T-helper 2 cell (primary cell): ENCODE results near the gene C3orf70.

ENCODE experiments used
- DNase-seq, 5 experiments: peaks; one replicate each; pipeline versions ENCODE4 v3.0.0 to v3.0.0-alpha.2; 2012 to 2022

The C3orf70 gene

DNA sequence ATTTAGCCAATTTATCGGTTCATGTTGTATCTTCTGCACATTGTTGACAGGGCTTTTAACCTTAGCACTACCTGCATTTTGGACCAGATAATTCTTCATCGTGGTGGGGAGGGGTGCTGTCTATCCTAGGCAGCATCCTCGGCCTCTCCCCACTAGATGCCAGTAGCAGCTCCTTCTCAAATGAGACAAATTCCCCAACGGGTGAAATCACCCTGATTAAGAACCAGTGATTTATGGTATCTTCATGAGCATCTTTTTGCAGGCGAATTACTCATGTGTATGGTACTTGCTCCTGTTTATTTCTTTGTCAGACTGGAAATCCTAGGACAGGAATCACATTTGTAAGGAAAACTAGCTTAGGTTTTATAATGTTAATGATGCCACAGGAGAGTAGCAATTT is 68.0 kb downstream of the C3orf70 start:
- no peak for DNase-seq

DNA sequence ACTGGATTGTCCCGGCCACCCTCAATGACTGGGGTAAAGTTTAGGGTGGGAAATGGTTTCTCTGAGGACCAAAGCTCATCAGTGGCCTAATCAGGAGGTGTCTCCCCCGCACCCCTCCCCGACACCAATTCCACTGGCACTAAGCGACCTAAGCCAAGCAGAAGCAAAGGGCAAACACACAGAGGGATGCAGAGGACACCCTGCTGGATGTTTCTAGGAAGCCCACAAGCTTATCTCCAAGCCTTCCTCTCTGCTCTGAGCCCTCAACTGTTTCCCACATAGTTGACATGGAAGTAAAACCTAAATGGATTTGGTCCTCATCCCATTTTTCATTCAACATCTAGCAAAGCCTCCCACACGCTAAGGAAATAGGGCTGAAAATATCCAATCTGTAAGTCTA is 68.5 kb downstream of the C3orf70 start:
- DNase-seq, result no peak

- DNase-seq, result no peak
These were observed 70.0 kb downstream of the C3orf70 start for GRCh38 chr3:185082829-185083228.

GRCh38 chr3:185082149-185082548 is 70.7 kb downstream of the C3orf70 start:
- no peak for DNase-seq

- DNase-seq, result no peak
These were observed 71.3 kb downstream of the C3orf70 start for GRCh38 chr3:185081521-185081920.

DNA sequence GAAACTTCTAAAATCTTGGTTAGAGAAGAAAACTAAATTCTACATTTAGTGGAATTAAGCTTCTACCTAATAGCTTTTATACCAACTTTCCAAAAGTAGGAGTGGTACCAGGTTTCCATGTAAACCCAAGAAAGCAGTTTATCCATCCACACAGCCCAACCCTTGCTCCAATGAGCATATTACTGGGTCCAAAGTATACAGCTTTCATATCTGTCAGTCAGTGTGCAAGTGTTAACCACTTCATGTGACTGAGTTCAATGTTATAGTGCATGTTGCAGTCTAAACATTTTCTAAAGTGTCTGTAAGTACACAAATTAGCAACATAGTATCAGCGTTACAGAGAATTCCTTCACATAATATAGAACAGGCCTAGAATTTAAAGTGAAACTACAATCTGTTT is 73.2 kb downstream of the C3orf70 start:
- no peak for DNase-seq

DNA sequence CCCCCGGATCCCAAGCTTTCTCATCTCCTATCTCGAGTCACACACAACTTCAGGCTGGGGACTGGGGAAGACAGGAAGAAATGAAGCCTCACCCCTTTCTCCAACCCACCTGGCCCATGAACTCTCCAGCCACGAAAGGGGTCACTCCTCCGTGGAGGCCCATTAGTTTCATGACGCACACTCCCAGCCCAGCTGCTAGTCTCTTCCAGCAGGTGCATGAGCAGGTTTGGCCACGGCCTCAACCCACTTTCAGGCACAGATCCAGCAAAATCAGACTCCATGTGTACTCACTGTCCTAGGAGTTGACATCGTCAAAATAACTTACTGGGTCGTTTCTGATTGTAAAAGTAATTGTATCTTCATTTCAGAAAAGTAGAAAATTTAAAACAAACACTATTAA is 76.6 kb downstream of the C3orf70 start:
- DNase-seq, result no peak

DNA sequence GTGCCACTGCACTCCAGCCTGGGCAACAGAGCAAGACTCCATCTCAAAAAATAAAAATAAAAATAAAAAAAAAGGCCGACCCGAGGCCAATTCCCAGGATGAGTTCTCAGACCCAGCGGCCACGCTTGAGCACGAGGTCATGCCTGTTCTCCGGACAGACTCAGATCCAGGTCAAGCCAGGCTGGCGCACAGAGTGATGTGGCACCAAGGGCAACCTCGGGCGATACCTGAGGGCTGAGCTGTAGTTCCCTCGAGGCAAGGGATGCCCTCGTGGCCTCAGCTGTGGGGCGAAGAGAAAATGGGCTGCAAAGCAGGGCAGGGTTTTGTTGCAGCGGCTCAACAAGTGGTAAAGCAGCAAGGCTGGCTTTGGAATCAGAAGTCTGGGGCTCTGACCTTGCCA is 77.3 kb downstream of the C3orf70 start:
- DNase-seq, result no peak

- no peak for DNase-seq
These were observed 81.5 kb downstream of the C3orf70 start for GRCh38 chr3:185071287-185071800.

DNA sequence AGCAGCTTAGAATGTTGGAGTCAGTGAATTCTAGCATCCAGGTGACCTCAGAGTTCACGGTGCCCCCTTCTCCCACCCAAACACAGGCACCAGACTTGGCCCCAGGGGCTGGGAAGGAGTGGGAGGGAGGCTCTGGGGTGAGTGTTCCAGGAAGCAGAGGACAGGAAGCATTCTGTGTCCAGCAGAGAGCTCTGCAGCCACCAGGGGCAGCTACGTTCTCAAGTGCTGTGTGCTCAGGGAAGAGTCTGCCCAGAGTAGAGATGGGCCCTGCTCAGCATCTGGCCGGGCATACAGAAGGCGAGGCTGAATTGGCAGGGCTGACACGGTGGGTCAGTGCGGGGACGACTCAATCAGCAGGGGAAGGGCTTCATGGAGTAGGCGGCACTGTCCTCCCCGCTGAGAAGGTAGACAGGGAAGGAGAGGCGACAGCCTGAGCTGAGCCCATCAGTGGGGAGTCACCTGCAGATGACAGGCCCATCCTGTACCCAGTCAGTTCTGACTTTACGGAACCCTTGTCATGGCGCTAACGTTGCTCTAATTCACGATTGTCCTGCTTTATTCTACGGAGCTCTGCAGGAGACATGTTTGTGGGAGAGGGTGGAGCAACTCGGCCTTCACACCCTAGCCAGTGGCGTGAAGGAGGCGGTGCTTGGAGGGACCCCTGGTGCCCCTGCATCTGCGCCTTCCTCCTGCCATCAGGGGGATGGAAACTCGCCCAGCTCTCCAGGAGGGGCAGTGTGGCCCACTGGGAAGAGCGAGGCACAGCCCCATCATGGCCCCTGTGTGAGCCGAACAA is 82.2 kb downstream of the C3orf70 start:
- no peak for DNase-seq

GRCh38 chr3:185069037-185070030 is 83.5 kb downstream of the C3orf70 start:
- DNase-seq, result no peak

DNA sequence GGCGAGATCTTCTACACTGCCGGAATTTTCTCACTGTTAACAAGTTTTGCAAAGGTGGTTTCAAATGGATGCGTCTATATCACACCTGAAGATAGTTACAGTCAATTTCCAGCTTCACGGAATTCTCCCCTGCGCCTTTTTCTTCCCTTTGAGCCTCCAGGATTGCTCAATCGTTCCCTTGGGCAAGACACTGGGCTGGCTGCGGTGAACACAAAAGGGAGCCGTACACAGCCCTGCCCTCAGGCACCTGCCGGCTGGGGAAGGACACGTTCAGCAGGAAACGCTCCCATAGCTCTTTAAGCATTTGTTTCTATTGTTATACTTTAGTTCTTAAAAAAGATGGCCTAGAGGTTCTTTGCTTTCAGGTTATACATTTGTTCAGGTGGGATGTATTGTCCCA is 85.7 kb downstream of the C3orf70 start:
- DNase-seq, result no peak

DNA sequence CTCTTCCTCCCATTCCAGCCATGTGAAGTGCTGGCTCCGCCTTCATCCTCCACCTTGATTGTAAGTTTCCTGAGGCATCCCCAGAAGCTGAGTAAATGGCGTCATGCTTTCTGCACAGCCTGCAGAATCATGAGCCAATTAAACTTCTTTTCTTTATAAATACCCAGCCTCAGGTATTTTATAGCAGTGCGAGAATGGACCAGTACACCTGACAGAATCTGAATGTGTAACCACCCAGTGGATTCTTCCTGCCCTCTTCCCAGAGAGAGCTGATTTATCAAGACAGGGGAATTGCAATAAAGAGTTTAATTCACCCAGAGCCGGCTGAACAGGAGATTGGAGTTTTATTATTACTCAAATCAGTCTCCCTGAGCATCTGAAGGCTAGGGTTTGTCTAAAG is 86.6 kb downstream of the C3orf70 start:
- no peak for DNase-seq

- no peak for DNase-seq
These were observed 87.8 kb downstream of the C3orf70 start for GRCh38 chr3:185065059-185065458.

GRCh38 chr3:185063431-185063830 is 89.4 kb downstream of the C3orf70 start:
- DNase-seq, result no peak

DNA sequence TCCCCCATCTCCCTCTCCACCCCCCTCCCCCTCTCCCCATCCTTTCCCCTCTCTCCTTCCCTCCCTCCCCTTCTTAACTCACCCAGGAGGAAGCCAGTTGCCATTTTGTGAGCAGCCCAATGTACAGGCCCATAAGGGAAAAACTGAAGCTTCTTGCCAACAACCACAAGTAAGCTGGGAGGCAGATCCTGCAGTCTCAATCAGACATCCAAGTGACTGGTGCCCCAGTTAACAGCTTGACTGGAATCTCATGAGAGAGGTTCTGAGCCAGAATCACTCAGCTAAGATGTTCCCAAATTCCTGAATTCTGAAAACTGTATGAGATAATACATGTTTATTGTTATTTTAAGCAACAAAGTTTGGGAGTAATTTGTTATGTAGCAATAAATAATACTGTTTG is 90.7 kb downstream of the C3orf70 start:
- no peak for DNase-seq

DNA sequence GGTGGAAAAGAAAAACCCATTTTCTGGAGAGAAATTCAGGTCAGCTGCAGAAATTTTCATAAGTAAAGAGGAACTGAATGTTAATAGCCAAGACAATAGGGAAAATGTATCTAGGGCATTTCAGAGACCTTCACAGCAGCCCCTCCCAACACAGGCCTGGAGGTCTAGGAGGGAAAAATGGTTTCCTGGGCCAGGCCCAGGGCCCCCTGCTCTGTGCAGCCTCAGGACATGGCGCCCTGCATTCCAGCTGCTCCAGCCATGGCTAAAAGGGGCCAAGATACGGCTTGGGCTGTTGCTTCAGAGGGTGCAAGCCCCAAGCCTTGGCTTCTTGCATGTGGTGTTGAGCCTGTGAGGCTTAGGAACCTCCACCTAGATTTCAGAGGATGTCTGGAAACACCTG is 92.2 kb downstream of the C3orf70 start:
- no peak for DNase-seq

- no peak for DNase-seq
These were observed 93.1 kb downstream of the C3orf70 start for GRCh38 chr3:185059766-185060165.

GRCh38 chr3:185058796-185059195 is 94.1 kb downstream of the C3orf70 start:
- no peak for DNase-seq

GRCh38 chr3:185057829-185058228 is 95.0 kb downstream of the C3orf70 start:
- no peak for DNase-seq

- DNase-seq, result no peak
These were observed 96.0 kb downstream of the C3orf70 start for GRCh38 chr3:185056908-185057307.

- DNase-seq, result no peak
These were observed 100.2 kb downstream of the C3orf70 start for GRCh38 chr3:185052631-185053030.

DNA sequence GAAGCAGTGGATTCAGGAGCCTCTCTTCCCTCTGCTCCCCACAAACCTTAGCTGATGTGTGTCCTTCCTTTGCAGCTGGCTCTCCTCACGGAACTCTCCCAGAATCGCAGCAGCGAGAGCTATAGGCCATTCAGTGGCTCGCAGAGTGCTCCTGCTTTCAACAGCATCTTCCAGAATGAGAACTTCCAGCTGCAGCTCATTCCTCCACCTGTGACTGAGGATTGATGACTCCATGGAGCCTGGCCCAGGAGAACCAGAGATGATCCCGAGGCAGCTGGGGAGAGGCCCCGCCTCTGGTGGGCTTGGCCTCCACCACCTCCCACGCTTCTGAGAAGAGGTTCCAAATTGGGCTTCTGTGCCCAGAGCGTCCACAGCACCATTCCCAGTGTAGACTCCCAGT is 101.1 kb downstream of the C3orf70 start:
- no peak for DNase-seq

- DNase-seq, result no peak
These were observed 103.2 kb downstream of the C3orf70 start for GRCh38 chr3:185049710-185050109.
